Inflammatory macrophage treated with lipopolysaccharide for 4 hours (primary cell): ENCODE data around the gene PRSS21.

Experiments
- DNase-seq: peaks from one replicate; pipeline ENCODE4 v3.0.0-alpha.2; 2020

Gene PRSS21

DNA sequence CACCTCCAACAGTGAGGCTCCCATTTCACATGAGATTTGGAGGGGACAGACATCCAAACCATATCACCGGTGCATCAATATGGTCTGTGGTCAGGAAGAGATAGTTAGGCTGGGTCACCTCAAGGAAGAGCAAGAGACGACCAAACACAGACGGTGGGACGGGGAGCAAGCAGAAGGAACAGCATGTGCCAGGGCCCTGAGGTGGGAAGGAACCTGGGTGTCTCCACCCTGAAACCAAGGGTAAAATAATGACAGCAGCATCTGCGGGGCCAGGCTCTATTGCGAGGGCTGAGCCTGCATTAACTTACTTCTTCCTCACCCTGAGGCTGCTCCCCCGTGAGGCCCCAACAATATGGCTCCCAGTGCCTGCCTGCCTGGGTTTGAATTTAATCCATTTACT lies 8.9 kb upstream of the PRSS21 start:
- DNase-seq, result no peak

- DNase-seq, result no peak
Measured at GRCh38 chr16:2809149-2809760, 7.8 kb upstream of the PRSS21 start.

- no peak for DNase-seq
Measured at GRCh38 chr16:2810651-2811050, 6.4 kb upstream of the PRSS21 start.

- DNase-seq, result no peak
Measured at GRCh38 chr16:2811703-2812471, 5.2 kb upstream of the PRSS21 start.

GRCh38 chr16:2813771-2814221 lies 3.2 kb upstream of the PRSS21 start:
- DNase-seq, result peak; percentile 35

GRCh38 chr16:2814551-2815298 lies 2.3 kb upstream of the PRSS21 start:
- no peak for DNase-seq

DNA sequence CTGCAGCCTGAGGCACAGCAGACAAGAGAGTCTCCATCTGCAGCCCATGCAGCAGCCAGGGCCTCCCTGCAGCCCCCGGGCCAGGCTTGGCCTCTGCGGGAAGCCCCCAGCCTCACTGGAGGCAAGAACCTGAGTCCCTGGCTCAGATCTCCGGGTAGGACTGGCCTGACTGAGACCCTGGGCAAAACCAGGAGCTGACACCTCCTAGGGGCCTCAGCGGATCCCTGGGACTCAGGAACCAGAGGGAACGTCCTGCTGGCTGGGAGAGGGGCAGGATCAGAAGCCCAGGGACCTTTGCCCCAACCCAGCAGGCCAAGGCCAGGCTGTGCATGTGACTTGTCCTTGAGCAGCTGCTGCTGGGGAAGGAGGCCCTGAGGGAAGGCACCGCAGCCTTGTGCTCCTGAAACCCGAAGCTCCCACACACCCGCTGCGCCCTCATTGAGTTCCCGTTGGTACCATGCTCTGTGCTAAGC lies 1.7 kb upstream of the PRSS21 start:
- DNase-seq, result no peak

GRCh38 chr16:2817340-2818271 lies 569 bp downstream of the PRSS21 start:
- no peak for DNase-seq

GRCh38 chr16:2818272-2818876 lies 1.3 kb downstream of the PRSS21 start:
- DNase-seq, result no peak

- DNase-seq, result no peak
Measured at GRCh38 chr16:2819179-2819938, 2.3 kb downstream of the PRSS21 start.

GRCh38 chr16:2819939-2820835 lies 3.1 kb downstream of the PRSS21 start:
- no peak for DNase-seq

- no peak for DNase-seq
Measured at GRCh38 chr16:2820836-2821486, 3.9 kb downstream of the PRSS21 start.

DNA sequence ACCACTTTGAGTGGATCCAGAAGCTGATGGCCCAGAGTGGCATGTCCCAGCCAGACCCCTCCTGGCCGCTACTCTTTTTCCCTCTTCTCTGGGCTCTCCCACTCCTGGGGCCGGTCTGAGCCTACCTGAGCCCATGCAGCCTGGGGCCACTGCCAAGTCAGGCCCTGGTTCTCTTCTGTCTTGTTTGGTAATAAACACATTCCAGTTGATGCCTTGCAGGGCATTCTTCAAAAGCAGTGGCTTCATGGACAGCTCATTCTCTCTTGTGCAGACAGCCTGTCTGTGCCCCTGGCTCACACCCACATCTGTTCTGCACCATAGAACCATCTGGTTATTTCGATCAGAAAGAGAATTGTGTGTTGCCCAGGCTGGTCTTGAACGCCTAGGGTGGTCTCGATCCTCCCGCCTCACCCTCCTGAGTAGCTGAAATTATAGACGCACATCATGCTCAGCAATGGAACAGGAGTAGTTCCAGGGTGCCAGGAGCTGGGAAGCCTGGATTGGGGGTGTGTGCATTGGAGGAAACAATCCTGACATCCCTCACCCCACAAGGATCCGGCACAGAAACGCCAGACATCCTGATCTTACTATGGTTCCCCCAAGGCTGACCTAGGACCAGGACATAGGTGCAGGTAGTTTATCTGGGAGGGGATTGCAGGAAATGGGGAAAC lies 4.6 kb downstream of the PRSS21 start:
- no peak for DNase-seq

DNA sequence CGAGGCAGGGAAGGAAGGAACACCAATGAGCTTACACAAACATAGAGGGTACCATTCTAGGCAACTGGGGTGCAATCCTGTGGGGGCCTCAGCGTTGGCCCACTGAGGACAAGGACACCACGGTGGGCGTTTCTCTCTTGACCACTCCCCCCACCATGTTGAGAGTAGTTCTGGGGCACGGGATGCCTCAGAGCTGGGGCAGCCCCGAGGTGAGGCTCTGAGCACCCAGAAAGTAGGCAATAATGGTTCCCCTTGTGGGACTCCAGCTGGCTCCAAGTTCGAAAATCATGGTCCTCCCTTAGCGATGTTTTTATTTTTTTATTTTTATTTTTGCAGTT lies 5.1 kb downstream of the PRSS21 start:
- DNase-seq, result no peak

DNA sequence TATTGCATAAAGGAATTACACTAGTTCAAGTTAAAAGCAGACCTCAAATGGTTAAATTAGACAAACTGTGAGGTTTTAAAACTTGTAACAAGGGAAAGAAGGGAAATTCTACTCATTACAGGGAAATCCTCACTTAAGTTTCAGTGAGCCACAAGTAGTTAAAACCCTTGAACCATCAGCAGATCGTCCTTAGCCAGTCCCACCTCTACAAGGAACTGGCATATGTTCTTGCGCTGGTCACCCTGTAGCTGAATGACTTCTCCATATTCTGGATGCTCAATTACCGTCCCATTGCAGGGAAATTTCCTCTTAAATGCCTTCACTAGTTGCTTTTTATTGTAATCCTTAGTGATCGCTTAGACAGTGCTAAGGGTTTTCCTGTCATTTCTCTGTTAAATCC lies 5.5 kb downstream of the PRSS21 start:
- peak; percentile 19 for DNase-seq

GRCh38 chr16:2824626-2825025 lies 7.6 kb downstream of the PRSS21 start:
- no peak for DNase-seq

GRCh38 chr16:2825049-2825742 lies 8.2 kb downstream of the PRSS21 start:
- no peak for DNase-seq

GRCh38 chr16:2825906-2826305 lies 8.9 kb downstream of the PRSS21 start:
- DNase-seq, result no peak
